SH-SY5Y (cell line): Measurements from ENCODE around the gene CELF6.

Experiments
- GATA2 ChIP-seq: IDR thresholded peaks from 2 replicates; pipeline ENCODE4 v1.6.1; 2011; ENCODE audit warnings: mild to moderate bottlenecking, low read depth, low read length
- GATA3 ChIP-seq: IDR thresholded peaks from 2 replicates; pipeline ENCODE4 v1.6.1; 2011; ENCODE audit warnings: low read depth, mild to moderate bottlenecking, low read length, moderate library complexity

DNA sequence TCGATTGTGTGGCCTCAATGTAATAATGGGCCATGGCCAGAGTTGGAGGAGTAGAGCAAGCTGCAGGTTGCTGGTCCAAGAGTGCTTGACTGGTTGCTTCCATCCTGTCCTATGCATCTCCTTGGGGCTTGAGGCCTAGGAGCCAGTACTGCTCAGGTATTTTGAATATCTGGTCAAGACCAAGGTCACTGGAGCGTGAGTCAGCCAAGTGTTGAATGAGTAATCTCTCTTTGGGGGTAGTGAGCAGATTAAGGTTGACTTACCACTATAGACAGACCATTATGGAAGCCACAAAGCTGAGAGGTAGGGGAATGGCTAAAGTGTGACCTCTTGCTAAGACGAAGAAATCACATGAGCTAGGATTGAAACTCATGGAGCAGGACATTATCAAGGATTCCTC, 38.2 kb downstream of the CELF6 start:
- TF ChIP-seq GATA3 (no peak), GATA2 (no peak)
